Endothelial cell of umbilical vein (primary cell): ENCODE data around the gene ERBB4. TPM values are rescaled to one million over a fixed set of nuclear protein-coding genes. Genes with fewer than 3 reads are reported as not detected.

Source experiments
- BruUV-seq: library from RNA; stranded (reverse); fragments of 400-500 nt; replicated peaks from 2 replicates; lab custom pipeline; 2021; lab: Mats Ljungman, UMichigan
- CTCF ChIA-PET: fragments of 300-600, 350-600 bp; sonication (Branson Sonifier 250); formaldehyde crosslinking; loops from one replicate; lab custom pipeline; 2021; ENCODE audit warnings: antibody characterized with exemption, inconsistent platforms; lab: Charles Lee
- POLR2A ChIA-PET: fragments of 300-600, 350-600 bp; sonication (Branson Sonifier 250); formaldehyde crosslinking; loops from one replicate; lab custom pipeline; 2021; ENCODE audit warnings: antibody characterized with exemption, inconsistent platforms; lab: Charles Lee
- DNase-seq: peaks from one replicate; pipeline ENCODE4 v3.0.0-alpha.2; 2011; ENCODE audit warnings: low read depth, low spot score
- FAIRE-seq: peaks from 2 replicates; lab custom pipeline; 2011; peaks lifted over from hg19 to GRCh38; lab: Jason Lieb, UNC
- H2AFZ ChIP-seq: 2 replicates; pipeline ENCODE4 v1.6.0; 2012; ENCODE audit warnings: low read depth, low read length, control low read depth, inconsistent platforms
- H3K27ac ChIP-seq: 2 replicates; pipeline ENCODE4 v1.5.1; 2011; ENCODE audit warnings: low read depth, mild to moderate bottlenecking, control low read depth, low read length, moderate library complexity; ENCODE audit not compliant: insufficient read depth
- H3K27me3 ChIP-seq, 2 experiments: 2 replicates each; pipeline versions ENCODE4 v1.6.0 to v1.6.1; 2011; ENCODE audit warnings: low read length in 2 of 2, mixed read lengths in 1 of 2; ENCODE audit not compliant: control insufficient read depth in 2 of 2, insufficient read depth in 2 of 2
- H3K36me3 ChIP-seq, 2 experiments: 2 replicates in 1 of 2; 3 replicates in 1 of 2; pipeline ENCODE4 v1.5.1; 2011; ENCODE audit warnings: low read length in 2 of 2, mild to moderate bottlenecking in 1 of 2, moderate library complexity in 1 of 2; ENCODE audit not compliant: control insufficient read depth in 2 of 2, insufficient read depth in 2 of 2; ENCODE audit errors: extremely low read depth in 1 of 2
- H3K4me1 ChIP-seq: 3 replicates; pipeline ENCODE4 v1.5.1; 2011; ENCODE audit warnings: mild to moderate bottlenecking, low read length; ENCODE audit not compliant: control insufficient read depth, insufficient read depth; ENCODE audit errors: extremely low read depth
- H3K4me2 ChIP-seq: 2 replicates; pipeline ENCODE4 v1.6.1; 2011; ENCODE audit warnings: low read length, control low read depth, mixed read lengths; ENCODE audit not compliant: insufficient read depth
- H3K4me3 ChIP-seq, 3 experiments: fragments of 200-600 bp in 1 of 3; sonication (generic), shearing (Covaris generic) in 1 of 3; replicated peaks in 1 of 3; 2 replicates each; pipeline ENCODE4 v1.5.1; 2011 to 2016; ENCODE audit warnings: control low read depth in 3 of 3, low read length in 3 of 3, mild to moderate bottlenecking in 2 of 3, inconsistent platforms in 1 of 3, low read depth in 1 of 3, moderate library complexity in 1 of 3; ENCODE audit not compliant: insufficient read depth in 1 of 3
- H3K79me2 ChIP-seq: 2 replicates; pipeline ENCODE4 v1.6.0; 2012; ENCODE audit warnings: low read length, inconsistent platforms; ENCODE audit not compliant: control insufficient read depth, insufficient read depth
- H3K9ac ChIP-seq: replicated peaks from 2 replicates; pipeline ENCODE3; 2011; ENCODE audit warnings: low read length, control low read depth; ENCODE audit not compliant: insufficient read depth; ENCODE audit errors: extremely low read depth
- H3K9me1 ChIP-seq: replicated peaks from 3 replicates; pipeline ENCODE4 v1.6.0; 2011; ENCODE audit warnings: mild to moderate bottlenecking, low read length; ENCODE audit not compliant: control insufficient read depth, insufficient read depth; ENCODE audit errors: extremely low read depth
- H3K9me3 ChIP-seq: replicated peaks from 2 replicates; pipeline ENCODE4 v1.5.1; 2012; ENCODE audit warnings: low read length, inconsistent platforms; ENCODE audit not compliant: control insufficient read depth, insufficient read depth
- H4K20me1 ChIP-seq: replicated peaks from 2 replicates; pipeline ENCODE3; 2011; ENCODE audit warnings: mild to moderate bottlenecking, low read length; ENCODE audit not compliant: control insufficient read depth, insufficient read depth; ENCODE audit errors: extremely low read depth
- CTCF ChIP-seq, 2 donors: IDR thresholded peaks; 1 replicate in 1 of 2; 2 replicates in 1 of 2; pipeline ENCODE4 v1.5.1; 2011; ENCODE audit warnings: low read length in 2 of 2, mild to moderate bottlenecking in 2 of 2, moderate library complexity in 2 of 2, control low read depth in 1 of 2, inconsistent platforms in 1 of 2, low read depth in 1 of 2; ENCODE audit not compliant: insufficient read depth in 1 of 2; ENCODE audit errors: extremely low read depth in 1 of 2
- EZH2 ChIP-seq: IDR thresholded peaks from 2 replicates; pipeline ENCODE4 v1.6.1; 2012; ENCODE audit warnings: borderline replicate concordance, low read depth, mild to moderate bottlenecking, moderate library complexity, low read length, inconsistent platforms; ENCODE audit not compliant: severe bottlenecking
- FOS ChIP-seq: IDR thresholded peaks from 2 replicates; pipeline ENCODE4 v1.6.1; 2011; ENCODE audit warnings: mild to moderate bottlenecking, low read length, moderate library complexity, borderline replicate concordance; ENCODE audit not compliant: insufficient read depth
- GATA2 ChIP-seq: IDR thresholded peaks from 2 replicates; pipeline ENCODE4 v1.7.0; 2011; ENCODE audit warnings: low read depth, mild to moderate bottlenecking, moderate library complexity, mixed read lengths, low read length; ENCODE audit not compliant: insufficient read length, insufficient read depth
- JUN ChIP-seq: IDR thresholded peaks from 2 replicates; pipeline ENCODE4 v1.6.1; 2011; ENCODE audit warnings: borderline replicate concordance, low read depth; ENCODE audit not compliant: insufficient read length, insufficient read depth
- MAX ChIP-seq: IDR thresholded peaks from 2 replicates; pipeline ENCODE4 v1.6.1; 2011; ENCODE audit not compliant: insufficient read depth, insufficient read length
- MYC ChIP-seq: IDR thresholded peaks from one replicate; pipeline ENCODE4 v1.6.1; 2011; ENCODE audit warnings: mild to moderate bottlenecking, low read depth, low read length
- POLR2A ChIP-seq: IDR thresholded peaks from 2 replicates; pipeline ENCODE4 v1.6.1; 2012; ENCODE audit warnings: low read depth, mild to moderate bottlenecking, control low read depth, low read length
- POLR2AphosphoS5 ChIP-seq: IDR thresholded peaks from 2 replicates; pipeline ENCODE4 v1.6.1; 2012; ENCODE audit warnings: low read depth, mild to moderate bottlenecking, control low read depth, low read length, moderate library complexity; ENCODE audit not compliant: insufficient read depth
- dilution Hi-C: fragments of 300-500 bp; cut with MboI; formaldehyde crosslinking; loops from one replicate; pipeline ENCODE4 v1.15.0; 2019; ENCODE audit warnings: low sequenced_read_pairs; ENCODE audit not compliant: extremely low pct_ligation_motif_present
- intact Hi-C: fragments of 100-400 bp; cut with micrococcal nuclease; formaldehyde crosslinking; loops from one replicate; pipeline ENCODE4 v1.10.0; 2022
- polyA plus RNA-seq, 4 experiments: library from polyadenylated mRNA; depleted of rRNA in 3 of 4; stranded (reverse) in 3 of 4; unstranded in 1 of 4; fragments of >200 nt; gene quantifications; 2 replicates each; pipeline versions ENCODE4 v1.2.1 to v1.2.3, GENCODE V29; 2011 to 2012; ENCODE audit warnings: missing spikeins in 1 of 4
- total RNA-seq: library from RNA; stranded (reverse); gene quantifications from 2 replicates; pipeline ENCODE4 v1.2.3, GENCODE V29; 2021

Gene ERBB4
- total and polyA plus RNA-seq, 2 donors (not counting 3 experiments of a cell fraction or from before 2014, with no cell fraction given), result 0.01 to 0.27 TPM

- Histone ChIP-seq H3K27ac (no peak overlapping the region), H3K9ac (no peak overlapping the region), H3K4me1 (no peaks in the 10 kb centered on the region), H3K27me3 (no peaks in the 10 kb centered on the region), H3K4me3 (no peak overlapping the region), H4K20me1 (no peaks in the 10 kb centered on the region), H3K4me2 (no peak overlapping the region), H2AFZ (no peak overlapping the region), H3K9me3 (no peaks in the 10 kb centered on the region), H3K79me2 (no peaks in the 10 kb centered on the region), H3K36me3 (no peaks in the 10 kb centered on the region), H3K9me1 (no peaks in the 10 kb centered on the region)
- CTCF ChIA-PET, result no interaction called here
- no peak for TF ChIP-seq MYC
- TF ChIP-seq POLR2A, result no peak
- no peak for TF ChIP-seq FOS
- TF ChIP-seq GATA2, result no peak
- TF ChIP-seq POLR2AphosphoS5, result no peak
- TF ChIP-seq JUN, result no peak
- no peak for TF ChIP-seq EZH2
- TF ChIP-seq MAX, result no peak
- no peak for TF ChIP-seq CTCF (IDR thresholded peaks at IDR 0.05; ENCODE audit: extremely low read depth in 1 of 2, insufficient read depth in 1 of 2, low read depth in 1 of 2, low read length in 2 of 2)
- POLR2A ChIA-PET, result no interaction called here
- intact Hi-C loops (no loop called here), dilution Hi-C loops (no loop called here)
- no TSS peak for BruUV-seq
- no peak for DNase-seq
- no peak for FAIRE-seq
Measured at GRCh38 chr2:211387734-211388133, 1150.9 kb downstream of the ERBB4 start.
